WI38 (cell line): Measurements from ENCODE around the gene CREB3L1.

Source experiments
- H3K4me3 ChIP-seq: 2 replicates; pipeline ENCODE4 v1.5.1; 2011; ENCODE audit warnings: low read depth, mild to moderate bottlenecking, control low read depth, low read length
- TF ChIP-seq, protein P1 (sequence below): IDR thresholded peaks from 2 replicates; pipeline ENCODE4 v1.5.1; 2012; ENCODE audit warnings: low read depth, mild to moderate bottlenecking, control low read depth, low read length

Gene CREB3L1

DNA sequence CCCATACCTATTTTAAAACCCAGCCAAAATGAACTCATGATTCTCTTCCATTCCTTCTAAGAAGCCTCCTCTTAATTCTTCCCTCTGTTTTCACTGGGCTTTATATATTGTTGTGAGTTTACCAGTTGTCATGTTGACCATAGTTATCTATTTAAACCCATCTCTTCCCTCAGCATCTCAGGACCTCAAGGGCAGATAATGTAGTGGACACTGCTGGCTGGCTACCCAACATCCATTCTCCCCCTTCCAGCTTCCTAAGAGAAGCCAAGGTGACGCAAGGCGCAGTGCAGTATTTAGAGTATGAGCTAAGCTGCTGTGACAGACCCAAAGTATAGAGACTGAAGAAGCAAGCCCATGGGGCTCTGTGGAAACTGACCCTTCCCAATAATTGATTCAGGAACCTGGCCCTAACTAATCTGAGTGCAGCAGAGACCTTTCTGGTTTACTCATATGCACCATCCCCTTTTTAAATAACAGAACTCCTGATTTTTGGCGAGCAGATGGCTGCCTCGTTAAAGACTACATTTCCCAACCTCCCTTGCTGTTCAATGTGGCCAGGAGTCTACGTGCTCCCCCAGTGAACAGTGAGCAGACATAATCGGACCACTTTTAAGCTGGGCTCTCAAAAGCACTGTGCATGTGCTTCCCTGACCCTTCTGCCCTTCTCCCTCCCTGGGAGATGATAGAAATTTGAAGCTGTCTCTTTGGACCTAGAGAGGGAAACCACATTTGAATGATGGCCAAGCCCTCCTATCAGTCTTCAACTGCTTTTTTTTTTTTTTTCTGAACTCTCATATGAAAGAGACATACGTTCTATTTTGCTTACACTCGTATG lies 28.1 kb upstream of the CREB3L1 start:
- TF ChIP-seq, protein P1, sequence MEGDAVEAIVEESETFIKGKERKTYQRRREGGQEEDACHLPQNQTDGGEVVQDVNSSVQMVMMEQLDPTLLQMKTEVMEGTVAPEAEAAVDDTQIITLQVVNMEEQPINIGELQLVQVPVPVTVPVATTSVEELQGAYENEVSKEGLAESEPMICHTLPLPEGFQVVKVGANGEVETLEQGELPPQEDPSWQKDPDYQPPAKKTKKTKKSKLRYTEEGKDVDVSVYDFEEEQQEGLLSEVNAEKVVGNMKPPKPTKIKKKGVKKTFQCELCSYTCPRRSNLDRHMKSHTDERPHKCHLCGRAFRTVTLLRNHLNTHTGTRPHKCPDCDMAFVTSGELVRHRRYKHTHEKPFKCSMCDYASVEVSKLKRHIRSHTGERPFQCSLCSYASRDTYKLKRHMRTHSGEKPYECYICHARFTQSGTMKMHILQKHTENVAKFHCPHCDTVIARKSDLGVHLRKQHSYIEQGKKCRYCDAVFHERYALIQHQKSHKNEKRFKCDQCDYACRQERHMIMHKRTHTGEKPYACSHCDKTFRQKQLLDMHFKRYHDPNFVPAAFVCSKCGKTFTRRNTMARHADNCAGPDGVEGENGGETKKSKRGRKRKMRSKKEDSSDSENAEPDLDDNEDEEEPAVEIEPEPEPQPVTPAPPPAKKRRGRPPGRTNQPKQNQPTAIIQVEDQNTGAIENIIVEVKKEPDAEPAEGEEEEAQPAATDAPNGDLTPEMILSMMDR, result no peak
- no peak overlapping the region for H3K4me3 ChIP-seq

DNA sequence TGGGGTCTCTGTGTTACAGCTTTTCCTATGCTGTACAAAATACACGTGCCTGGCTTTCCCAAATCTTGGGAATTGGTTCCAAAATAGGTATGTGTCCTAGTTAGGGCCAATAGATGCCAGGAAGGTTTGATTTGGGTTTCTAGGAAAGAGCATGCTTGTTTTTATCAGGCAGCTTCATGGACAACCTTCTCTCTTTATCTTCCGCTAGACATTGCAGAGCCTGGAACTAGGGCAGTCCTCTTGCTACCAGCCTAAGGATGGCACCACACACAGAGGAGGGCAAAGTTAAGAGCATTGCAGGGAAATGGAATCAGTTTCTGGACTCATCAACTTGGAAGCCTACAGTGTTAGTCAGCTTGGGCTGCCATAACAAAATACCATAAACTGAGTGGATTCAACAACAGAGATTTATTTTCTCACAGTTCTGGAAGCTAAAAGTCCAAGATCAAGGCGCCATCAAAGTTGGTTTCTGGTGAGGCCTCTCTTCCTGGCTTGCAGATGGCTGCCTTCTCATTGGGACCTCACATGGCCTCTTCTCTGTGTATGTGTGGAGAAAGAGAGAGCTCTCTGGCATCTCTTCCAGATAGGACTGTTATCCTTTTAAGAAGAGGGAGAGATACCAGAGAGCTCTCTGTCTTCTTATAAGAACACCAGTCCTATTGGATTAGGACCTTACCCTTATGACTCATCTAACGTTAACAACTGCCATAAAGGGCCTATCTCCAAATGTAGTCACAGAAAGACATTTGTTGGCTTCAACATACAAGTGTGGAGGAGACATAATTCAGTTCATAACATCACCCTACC lies 27.3 kb upstream of the CREB3L1 start:
- TF ChIP-seq, protein P1, result no peak
- H3K4me3 ChIP-seq, result no peak overlapping the region

DNA sequence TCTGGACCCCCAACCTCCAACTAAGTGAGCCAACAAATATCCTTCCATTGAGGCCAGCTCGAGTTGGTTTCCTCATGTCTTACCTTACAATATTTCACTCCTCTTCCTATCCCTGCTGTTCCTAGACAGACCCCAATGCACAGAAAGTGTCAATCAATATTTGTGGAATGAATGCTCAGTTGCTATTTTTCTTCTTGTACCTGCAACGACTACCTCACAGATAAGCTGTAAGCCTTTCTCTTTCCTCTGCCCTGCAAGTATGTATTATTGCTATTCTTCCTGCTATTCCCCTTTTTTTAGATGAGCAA lies 26.8 kb upstream of the CREB3L1 start:
- no peak overlapping the region for H3K4me3 ChIP-seq
- TF ChIP-seq, protein P1, result no peak

DNA sequence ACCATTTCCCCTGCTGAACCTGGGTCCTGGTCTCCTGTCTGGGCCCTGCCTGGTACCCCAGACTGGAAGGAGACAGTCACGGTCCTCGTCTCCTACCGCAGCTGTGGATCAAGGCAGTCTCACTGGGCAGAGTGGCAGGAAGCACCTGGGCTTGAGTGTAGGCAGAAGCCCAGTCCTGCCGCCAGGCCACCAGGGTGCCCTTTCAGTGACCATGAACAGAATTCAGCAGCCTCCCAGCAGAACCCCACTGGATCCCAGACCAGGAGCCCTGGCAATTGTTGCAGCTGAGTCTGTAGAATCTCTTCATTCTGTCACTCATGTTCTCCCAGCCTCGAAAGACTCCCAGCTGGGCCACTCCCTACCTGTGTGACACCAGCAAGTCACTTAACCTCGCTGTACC lies 25.5 kb upstream of the CREB3L1 start:
- H3K4me3 ChIP-seq, result no peak overlapping the region

DNA sequence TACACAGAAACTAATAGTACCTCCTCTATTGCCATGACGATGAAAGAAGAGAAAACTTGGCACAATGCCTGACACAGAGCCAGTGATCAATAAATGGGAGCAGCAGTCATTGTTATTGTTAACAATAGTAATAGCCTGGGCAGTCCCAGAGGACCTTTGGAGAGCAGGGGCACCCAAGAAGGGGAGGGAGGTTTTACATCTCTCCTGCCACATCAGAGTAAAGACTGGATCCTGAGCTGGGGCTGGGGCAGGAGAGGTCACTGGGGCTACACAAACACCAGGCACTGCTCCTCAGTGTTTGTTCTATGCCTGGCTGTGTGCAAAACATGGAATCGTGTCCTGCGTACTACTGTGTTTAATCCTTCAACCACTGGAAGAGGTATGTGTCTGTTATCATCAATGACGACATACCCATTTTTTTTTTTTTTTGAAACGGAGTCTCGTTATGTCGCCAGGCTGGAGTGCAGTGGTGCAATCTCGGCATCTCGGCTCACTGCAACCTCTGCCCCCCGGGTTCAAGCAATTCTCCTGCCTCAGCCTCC lies 25.0 kb upstream of the CREB3L1 start:
- no peak overlapping the region for H3K4me3 ChIP-seq
- TF ChIP-seq, protein P1, result no peak

More for the DNA sequence above, 25.5 kb upstream of the CREB3L1 start:
- TF ChIP-seq, protein P1, result no peak

DNA sequence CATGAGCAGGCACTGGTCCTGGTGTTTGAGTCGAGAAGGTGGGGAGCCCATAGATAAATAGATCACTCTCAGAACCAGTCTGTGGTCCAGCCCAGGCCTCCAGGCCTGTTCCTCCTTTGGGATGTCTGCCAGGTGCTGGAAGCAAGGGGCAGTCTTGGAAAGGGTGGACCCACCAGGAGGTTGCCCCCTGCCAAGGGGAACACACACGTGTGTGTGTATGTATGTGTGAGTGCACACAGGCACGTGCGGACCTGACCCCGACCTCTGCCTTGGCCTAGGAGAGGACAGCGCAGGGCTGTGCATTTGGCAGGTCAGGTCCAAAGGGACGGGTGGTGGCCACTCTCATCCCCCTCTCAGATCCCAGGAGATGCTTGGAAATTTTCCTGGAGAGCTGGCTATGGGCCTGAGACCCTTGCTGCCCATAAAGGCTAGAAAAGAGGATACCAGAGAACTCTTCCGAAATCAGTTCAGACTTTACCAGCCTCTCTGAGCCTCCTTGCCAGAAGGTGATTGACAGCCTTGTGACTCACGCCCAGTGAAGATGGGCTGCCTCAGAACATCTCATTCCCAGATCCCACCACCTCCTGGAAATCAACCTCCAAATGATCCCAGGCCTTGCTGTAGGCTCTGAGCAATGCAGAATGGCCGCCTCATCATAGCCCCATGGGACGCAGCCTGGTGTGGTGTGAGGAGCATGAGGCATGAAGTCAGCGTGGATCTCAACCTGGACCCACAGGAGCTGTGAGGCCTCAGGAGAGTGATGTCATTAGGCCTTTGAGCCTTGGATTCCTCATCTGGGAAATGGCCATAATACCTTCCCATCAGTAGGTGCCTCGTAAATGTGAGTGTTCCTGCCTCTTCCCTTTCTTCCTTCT lies 24.0 kb upstream of the CREB3L1 start:
- TF ChIP-seq, protein P1, result no peak

More for the DNA sequence above, 24.0 kb upstream of the CREB3L1 start:
- no peak overlapping the region for H3K4me3 ChIP-seq
